Hepatocyte (in vitro differentiated cells): ENCODE measurements around the gene ELOVL1. TPM values are rescaled to one million over a fixed set of nuclear protein-coding genes. Genes with fewer than 3 reads are reported as not detected.

Experiments used
- DNase-seq: peaks from one replicate; pipeline ENCODE4 v3.0.0-alpha.2; 2016; ENCODE audit warnings: low spot score
- H2AFZ ChIP-seq: fragments of 200-600 bp; sonication (generic); 2 replicates; pipeline ENCODE4 v1.6.0; 2016; ENCODE audit warnings: antibody characterized with exemption, mild to moderate bottlenecking
- H3K27ac ChIP-seq: fragments of 200-600 bp; sonication (generic); 2 replicates; pipeline ENCODE4 v1.5.1; 2016; ENCODE audit warnings: mild to moderate bottlenecking
- H3K27me3 ChIP-seq: fragments of 200-600 bp; sonication (generic); 2 replicates; pipeline ENCODE4 v1.6.1; 2016
- H3K36me3 ChIP-seq: fragments of 200-600 bp; sonication (generic); replicated peaks from 2 replicates; pipeline ENCODE4 v1.5.1; 2016; ENCODE audit warnings: low read depth; ENCODE audit not compliant: insufficient read depth
- H3K4me1 ChIP-seq: fragments of 200-600 bp; sonication (generic); 2 replicates; pipeline ENCODE4 v1.5.1; 2016; ENCODE audit warnings: mild to moderate bottlenecking, moderate library complexity; ENCODE audit not compliant: insufficient read depth
- H3K4me2 ChIP-seq: fragments of 200-600 bp; sonication (generic); 2 replicates; pipeline ENCODE4 v1.6.0; 2016
- H3K4me3 ChIP-seq: fragments of 200-600 bp; sonication (generic); 2 replicates; pipeline ENCODE4 v1.5.1; 2016; ENCODE audit warnings: mild to moderate bottlenecking
- H3K79me2 ChIP-seq: fragments of 200-600 bp; sonication (generic); 2 replicates; pipeline ENCODE4 v1.6.0; 2017; ENCODE audit warnings: mild to moderate bottlenecking
- H3K9me2 ChIP-seq: fragments of 200-600 bp; sonication (generic); replicated peaks from 2 replicates; pipeline ENCODE4 v1.6.0; 2017; ENCODE audit warnings: mild to moderate bottlenecking; ENCODE audit not compliant: insufficient read depth
- H3K9me3 ChIP-seq: fragments of 200-600 bp; sonication (generic); 2 replicates; pipeline ENCODE4 v1.5.1; 2016; ENCODE audit warnings: low read depth, mild to moderate bottlenecking
- H4K20me1 ChIP-seq: fragments of 200-600 bp; sonication (generic); 2 replicates; pipeline ENCODE4 v1.6.0; 2016; ENCODE audit warnings: mild to moderate bottlenecking; ENCODE audit not compliant: insufficient read depth, poor library complexity, severe bottlenecking
- CTCF ChIP-seq: fragments of 200-600 bp; sonication (generic); IDR thresholded peaks from 2 replicates; pipeline ENCODE4 v1.5.1; 2016; ENCODE audit warnings: antibody characterized with exemption, mild to moderate bottlenecking; ENCODE audit not compliant: poor library complexity
- EZH2 ChIP-seq: fragments of 200-600 bp; sonication (generic); IDR thresholded peaks from 2 replicates; pipeline ENCODE4 v1.6.1; 2016; ENCODE audit warnings: antibody characterized with exemption, mild to moderate bottlenecking, borderline replicate concordance
- EZH2phosphoT487 ChIP-seq: fragments of 200-600 bp; sonication (generic); IDR thresholded peaks from one replicate; pipeline ENCODE4 v1.6.1; 2018; ENCODE audit warnings: antibody characterized with exemption, mild to moderate bottlenecking, low read depth, moderate library complexity; ENCODE audit not compliant: unreplicated experiment, severe bottlenecking
- WGBS: methylation state at CpG from one replicate; pipeline ENCODE4 v1.1.6; 2016; ENCODE audit warnings: low lambda C conversion rate; ENCODE audit errors: missing lambda C conversion rate; 5-methylcytosine and 5-hydroxymethylcytosine counted together
- polyA plus RNA-seq: library from polyadenylated mRNA; unstranded; fragments of >200 nt; fragmentation: Nextera tagmentation; extraction: Ambion mirVana; gene quantifications from 2 replicates; pipeline ENCODE4 v1.2.1, GENCODE V29; 2016
- total RNA-seq: library from RNA; depleted of rRNA; stranded (reverse); fragments of >200 nt; gene quantifications from 2 replicates; pipeline ENCODE4 v1.2.3, GENCODE V29; 2014

The ELOVL1 gene
- total and polyA plus RNA-seq, 2 experiments from 2014 or later, result 90.8 to 185 TPM

GRCh38 chr1:43386676-43387075 is 18.9 kb upstream of the ELOVL1 start:
- WGBS, result 96% methylated on average over 6 of the region's 6 CpGs
- peaks cover 41% of the 10 kb centered on the region for H3K79me2 ChIP-seq
- DNase-seq, result no peak

GRCh38 chr1:43383449-43383848 is 15.6 kb upstream of the ELOVL1 start:
- no peaks in the 10 kb centered on the region for H3K9me3 ChIP-seq
- peaks cover 3% of the 10 kb centered on the region for H4K20me1 ChIP-seq
- H3K36me3 ChIP-seq, result peaks cover 10% of the 10 kb centered on the region
- H2AFZ ChIP-seq, result no peak overlapping the region
- no peak overlapping the region for H3K4me2 ChIP-seq
- H3K27ac ChIP-seq, result no peak overlapping the region
- H3K79me2 ChIP-seq, result peaks cover 15% of the 10 kb centered on the region
- no peaks in the 10 kb centered on the region for H3K27me3 ChIP-seq
- DNase-seq, result no peak
- no peaks in the 10 kb centered on the region for H3K9me2 ChIP-seq
- 87% methylated on average over 2 of the region's 2 CpGs for WGBS
- H3K4me3 ChIP-seq, result no peak overlapping the region
- H3K4me1 ChIP-seq, result peaks cover 5% of the 10 kb centered on the region
- TF ChIP-seq CTCF (peak; percentile 15), EZH2 (no peak)

More at GRCh38 chr1:43386676-43387075, 18.9 kb upstream of the ELOVL1 start:
- Histone ChIP-seq H3K4me3 (no peak overlapping the region), H3K9me3 (no peaks in the 10 kb centered on the region), H3K27me3 (no peaks in the 10 kb centered on the region), H2AFZ (no peak overlapping the region), H3K4me1 (peaks cover 19% of the 10 kb centered on the region), H3K4me2 (no peak overlapping the region), H3K27ac (no peak overlapping the region), H3K36me3 (peaks cover 10% of the 10 kb centered on the region), H4K20me1 (peaks cover 8% of the 10 kb centered on the region), H3K9me2 (no peaks in the 10 kb centered on the region)
- TF ChIP-seq CTCF, result no peak

- H3K9me2 ChIP-seq, result no peaks in the 10 kb centered on the region
- H3K4me1 ChIP-seq, result no peaks in the 10 kb centered on the region
- H3K4me3 ChIP-seq, result no peak overlapping the region
- H2AFZ ChIP-seq, result no peak overlapping the region
- 79% methylated on average over 6 of the region's 6 CpGs for WGBS
- no peaks in the 10 kb centered on the region for H3K27me3 ChIP-seq
- DNase-seq, result no peak
- no peak for TF ChIP-seq EZH2phosphoT487
- no peak for TF ChIP-seq EZH2
- no peak for TF ChIP-seq CTCF
- H3K4me2 ChIP-seq, result no peak overlapping the region
- no peak overlapping the region for H3K27ac ChIP-seq
- no peaks in the 10 kb centered on the region for H3K9me3 ChIP-seq
- H3K36me3 ChIP-seq, result peaks cover 10% of the 10 kb centered on the region
- H3K79me2 ChIP-seq, result peaks cover 3% of the 10 kb centered on the region
- no peaks in the 10 kb centered on the region for H4K20me1 ChIP-seq
These were observed 14.4 kb upstream of the ELOVL1 start for GRCh38 chr1:43382027-43382779.

GRCh38 chr1:43381612-43382011 is 13.8 kb upstream of the ELOVL1 start:
- Histone ChIP-seq H3K9me2 (no peaks in the 10 kb centered on the region), H4K20me1 (no peaks in the 10 kb centered on the region), H3K9me3 (no peaks in the 10 kb centered on the region), H3K4me1 (no peaks in the 10 kb centered on the region), H2AFZ (no peak overlapping the region), H3K4me2 (no peak overlapping the region), H3K79me2 (no peaks in the 10 kb centered on the region), H3K36me3 (peaks cover 10% of the 10 kb centered on the region), H3K27ac (no peak overlapping the region), H3K4me3 (no peak overlapping the region), H3K27me3 (no peaks in the 10 kb centered on the region)
- DNase-seq, result no peak
- 91% methylated on average over 3 of the region's 3 CpGs for WGBS
- no peak for TF ChIP-seq EZH2phosphoT487
- no peak for TF ChIP-seq EZH2
- no peak for TF ChIP-seq CTCF
